Tibial nerve (tissue), 4 donors: Measurements from ENCODE around the gene RIOK3.
"Not testable (repeated sequence)": the region's sequence is repeated elsewhere in the genome, so short reads cannot be mapped to it uniquely, and the experiment has no call there.

Source experiments
- CTCF ChIP-seq, 5 experiments: fragments of 200-600 bp in 3 of 5; fragments of 450-650 bp in 2 of 5; sonication (generic) in 3 of 5; IDR thresholded peaks; one replicate each; pipeline ENCODE4 v1.5.1; 2016 to 2019; ENCODE audit warnings: antibody characterized with exemption in 5 of 5, mild to moderate bottlenecking in 3 of 5, moderate library complexity in 2 of 5
- EP300 ChIP-seq, 2 donors: sonication (generic); formaldehyde crosslinking; IDR thresholded peaks; one replicate each; pipeline ENCODE4 v1.6.1; 2017; ENCODE audit warnings: antibody characterized with exemption in 2 of 2, mild to moderate bottlenecking in 1 of 2
- POLR2A ChIP-seq, 2 donors: fragments of 450-650 bp; IDR thresholded peaks; one replicate each; pipeline ENCODE4 v1.6.1; 2017; ENCODE audit warnings: antibody characterized with exemption in 2 of 2, mild to moderate bottlenecking in 2 of 2, moderate library complexity in 2 of 2

GRCh38 chr18:23510923-23511322 lies 57.8 kb downstream of the RIOK3 start:
- not testable (repeated sequence) for TF ChIP-seq CTCF, EP300, POLR2A (IDR thresholded peaks at IDR 0.05)
